Measurements from ENCODE around the gene EML4.

GRCh38 chr2:42164046-42164445 is 5.1 kb upstream of the EML4 start:
- TF ChIP-seq, protein P1, sequence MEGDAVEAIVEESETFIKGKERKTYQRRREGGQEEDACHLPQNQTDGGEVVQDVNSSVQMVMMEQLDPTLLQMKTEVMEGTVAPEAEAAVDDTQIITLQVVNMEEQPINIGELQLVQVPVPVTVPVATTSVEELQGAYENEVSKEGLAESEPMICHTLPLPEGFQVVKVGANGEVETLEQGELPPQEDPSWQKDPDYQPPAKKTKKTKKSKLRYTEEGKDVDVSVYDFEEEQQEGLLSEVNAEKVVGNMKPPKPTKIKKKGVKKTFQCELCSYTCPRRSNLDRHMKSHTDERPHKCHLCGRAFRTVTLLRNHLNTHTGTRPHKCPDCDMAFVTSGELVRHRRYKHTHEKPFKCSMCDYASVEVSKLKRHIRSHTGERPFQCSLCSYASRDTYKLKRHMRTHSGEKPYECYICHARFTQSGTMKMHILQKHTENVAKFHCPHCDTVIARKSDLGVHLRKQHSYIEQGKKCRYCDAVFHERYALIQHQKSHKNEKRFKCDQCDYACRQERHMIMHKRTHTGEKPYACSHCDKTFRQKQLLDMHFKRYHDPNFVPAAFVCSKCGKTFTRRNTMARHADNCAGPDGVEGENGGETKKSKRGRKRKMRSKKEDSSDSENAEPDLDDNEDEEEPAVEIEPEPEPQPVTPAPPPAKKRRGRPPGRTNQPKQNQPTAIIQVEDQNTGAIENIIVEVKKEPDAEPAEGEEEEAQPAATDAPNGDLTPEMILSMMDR (IDR thresholded peaks at IDR 0.05), result no peak
- no peak for TF ChIP-seq POLR2A (IDR thresholded peaks at IDR 0.05)

Data from adrenal gland (tissue), 5 donors.